RWPE2 (cell line): ENCODE measurements around the gene PPFIA4.
"Not testable (repeated sequence)": the region's sequence is repeated elsewhere in the genome, so short reads cannot be mapped to it uniquely, and the experiment has no call there.

Experiments used
- ATAC-seq: fragments of 200-7000 bp; cut with Tn5 transposase; 3 replicates; pipeline ENCODE4 v1.9.1; 2021; ENCODE audit warnings: low read depth
- DNase-seq: peaks from one replicate; pipeline ENCODE4 v3.0.0-alpha.2; 2020; ENCODE audit warnings: low spot score
- H3K27ac ChIP-seq: fragments of 450-650 bp; 2 replicates; pipeline ENCODE4 v1.5.1; 2017; ENCODE audit warnings: mild to moderate bottlenecking; ENCODE audit not compliant: poor library complexity, severe bottlenecking
- H3K27me3 ChIP-seq: fragments of 250-450 bp; sonication (Bioruptor Pico); 2 replicates; pipeline ENCODE4 v1.5.1; 2021; ENCODE audit warnings: mild to moderate bottlenecking, moderate library complexity; ENCODE audit not compliant: insufficient read depth, poor library complexity, severe bottlenecking
- H3K36me3 ChIP-seq: fragments of 250-450 bp; sonication (Bioruptor Pico); 2 replicates; pipeline ENCODE4 v1.5.1; 2020; ENCODE audit warnings: low read depth, mild to moderate bottlenecking, moderate library complexity
- H3K4me1 ChIP-seq: fragments of 250-450 bp; sonication (Bioruptor Pico); 2 replicates; pipeline ENCODE4 v1.5.1; 2021; ENCODE audit warnings: mild to moderate bottlenecking, moderate library complexity; ENCODE audit not compliant: insufficient read depth, poor library complexity, severe bottlenecking
- H3K4me3 ChIP-seq: fragments of 250-450 bp; sonication (Bioruptor Pico); 2 replicates; pipeline ENCODE4 v1.5.1; 2021; ENCODE audit warnings: mild to moderate bottlenecking, moderate library complexity; ENCODE audit not compliant: severe bottlenecking
- H3K9me3 ChIP-seq: fragments of 250-450 bp; sonication (Bioruptor Pico); 2 replicates; pipeline ENCODE4 v1.5.1; 2021; ENCODE audit warnings: mild to moderate bottlenecking, moderate library complexity; ENCODE audit not compliant: severe bottlenecking
- CTCF ChIP-seq: fragments of 450-650 bp; IDR thresholded peaks from one replicate; pipeline ENCODE4 v1.5.1; 2017; ENCODE audit warnings: mild to moderate bottlenecking, moderate library complexity; ENCODE audit not compliant: poor library complexity, severe bottlenecking

Gene PPFIA4

GRCh38 chr1:203026031-203026665 lies at the start of gene PPFIA4:
Gene PPFIA4, plus strand, starts transcription at chr1:203026491. Its CDS starts 12,518 bp downstream, at chr1:203039009.
- peak; percentile 26 for TF ChIP-seq CTCF
- no peaks in the 10 kb centered on the region for H3K4me1 ChIP-seq
- H3K9me3 ChIP-seq = no peaks in the 10 kb centered on the region
- peaks cover 27% of the 10 kb centered on the region for H3K36me3 ChIP-seq
- no peak for DNase-seq
- H3K27me3 ChIP-seq = no peaks in the 10 kb centered on the region
- no peak within 1 kb of the TSS for H3K27ac ChIP-seq
- H3K4me3 ChIP-seq = peak within 1 kb of the TSS; percentile 38
- peak; percentile 82 for ATAC-seq

GRCh38 chr1:202976633-202977032 lies 49.7 kb upstream of the PPFIA4 start:
- Histone ChIP-seq H3K27me3 (no peaks in the 10 kb centered on the region), H3K4me3 (no peak overlapping the region), H3K4me1 (no peaks in the 10 kb centered on the region), H3K9me3 (no peaks in the 10 kb centered on the region), H3K27ac (no peak overlapping the region), H3K36me3 (no peaks in the 10 kb centered on the region)
- TF ChIP-seq CTCF = no peak
- ATAC-seq (no peak), DNase-seq (no peak)

- Histone ChIP-seq H3K4me3 (no peak overlapping the region), H3K9me3 (no peaks in the 10 kb centered on the region), H3K4me1 (no peaks in the 10 kb centered on the region), H3K36me3 (no peaks in the 10 kb centered on the region), H3K27me3 (no peaks in the 10 kb centered on the region), H3K27ac (no peak overlapping the region)
- DNase-seq (no peak), ATAC-seq (no peak)
- no peak for TF ChIP-seq CTCF
These were observed 46.8 kb upstream of the PPFIA4 start for GRCh38 chr1:202979459-202979858.

- H3K27me3 ChIP-seq = no peaks in the 10 kb centered on the region
- DNase-seq = no peak
- H3K4me3 ChIP-seq = no peak overlapping the region
- no peak overlapping the region for H3K27ac ChIP-seq
- H3K4me1 ChIP-seq = no peaks in the 10 kb centered on the region
- no peak for TF ChIP-seq CTCF
- no peak for ATAC-seq
- no peaks in the 10 kb centered on the region for H3K9me3 ChIP-seq
- no peaks in the 10 kb centered on the region for H3K36me3 ChIP-seq
These were observed 44.4 kb upstream of the PPFIA4 start for GRCh38 chr1:202981939-202982338.

GRCh38 chr1:202982715-202983430 lies 43.4 kb upstream of the PPFIA4 start:
- no peak for TF ChIP-seq CTCF
- no peak overlapping the region for H3K27ac ChIP-seq
- H3K4me3 ChIP-seq = no peak overlapping the region
- no peaks in the 10 kb centered on the region for H3K9me3 ChIP-seq
- no peaks in the 10 kb centered on the region for H3K36me3 ChIP-seq
- no peaks in the 10 kb centered on the region for H3K27me3 ChIP-seq
- H3K4me1 ChIP-seq = no peaks in the 10 kb centered on the region
- DNase-seq = no peak
- ATAC-seq = peak; percentile 44; the same call in 1 of the 3 replicates

GRCh38 chr1:202986120-202986519 lies 40.2 kb upstream of the PPFIA4 start:
- not testable (repeated sequence) for DNase-seq, H3K27me3 ChIP-seq

More at GRCh38 chr1:202986120-202986519, 40.2 kb upstream of the PPFIA4 start:
- not testable (repeated sequence) for H3K4me1 ChIP-seq, ATAC-seq, H3K36me3 ChIP-seq, H3K27ac ChIP-seq, H3K9me3 ChIP-seq, H3K4me3 ChIP-seq
